GM23338 (cell line): ENCODE results near the gene ENTR1. TPM values are rescaled to one million over a fixed set of nuclear protein-coding genes. Genes with fewer than 3 reads are reported as not detected.

Experiments used
- ATAC-seq: fragments of 200-7000 bp; cut with Tn5 transposase; 3 replicates; pipeline ENCODE4 v1.9.1; 2020
- DNase-seq: peaks from one replicate; pipeline ENCODE4 v3.0.0-alpha.2; 2015; ENCODE audit warnings: low spot score
- H2AFZ ChIP-seq: fragments of 200-600 bp; sonication (generic); 2 replicates; pipeline ENCODE4 v1.8.0; 2016; ENCODE audit warnings: antibody characterized with exemption, mild to moderate bottlenecking, moderate library complexity
- H3F3A ChIP-seq: fragments of 200-600 bp; sonication (generic); replicated peaks from 2 replicates; pipeline ENCODE4 v1.8.0; 2017; ENCODE audit warnings: antibody characterized with exemption, mixed run types, low read depth
- H3K27ac ChIP-seq: fragments of 200-600 bp; sonication (generic); 2 replicates; pipeline ENCODE4 v1.6.1; 2016; ENCODE audit warnings: low read depth
- H3K27me3 ChIP-seq: fragments of 200-600 bp; sonication (generic); 2 replicates; pipeline ENCODE4 v1.8.0; 2016; ENCODE audit warnings: mild to moderate bottlenecking, mixed run types, moderate library complexity; ENCODE audit not compliant: insufficient read depth
- H3K36me3 ChIP-seq: fragments of 200-600 bp; sonication (generic); 2 replicates; pipeline ENCODE4 v1.8.0; 2016; ENCODE audit warnings: mild to moderate bottlenecking; ENCODE audit not compliant: insufficient read depth
- H3K4me1 ChIP-seq: fragments of 200-600 bp; sonication (generic); 2 replicates; pipeline ENCODE4 v1.8.0; 2016; ENCODE audit warnings: mild to moderate bottlenecking, moderate library complexity; ENCODE audit not compliant: insufficient read depth
- H3K4me2 ChIP-seq: fragments of 200-600 bp; sonication (generic); 2 replicates; pipeline ENCODE4 v1.7.1; 2017; ENCODE audit warnings: mixed run types
- H3K4me3 ChIP-seq: fragments of 200-600 bp; sonication (generic); 2 replicates; pipeline ENCODE4 v1.6.1; 2016; ENCODE audit warnings: mixed run types
- H3K79me2 ChIP-seq: fragments of 200-600 bp; sonication (generic); replicated peaks from 2 replicates; pipeline ENCODE4 v1.8.0; 2017; ENCODE audit warnings: mild to moderate bottlenecking; ENCODE audit not compliant: insufficient read depth
- H3K9me2 ChIP-seq: fragments of 200-600 bp; sonication (generic); 2 replicates; pipeline ENCODE4 v1.8.0; 2017; ENCODE audit not compliant: insufficient read depth
- H4K20me1 ChIP-seq: fragments of 200-600 bp; sonication (generic); replicated peaks from 2 replicates; pipeline ENCODE4 v1.8.0; 2017; ENCODE audit warnings: mild to moderate bottlenecking; ENCODE audit not compliant: insufficient read depth
- H3K27ac Mint-ChIP-seq: 2 replicates; pipeline ENCODE4 v1.8.0; 2020; ENCODE audit warnings: inconsistent platforms, mild to moderate bottlenecking, moderate library complexity, mixed read lengths
- H3K27me3 Mint-ChIP-seq: 3 replicates; pipeline ENCODE4 v1.8.0; 2022; ENCODE audit warnings: low read depth, mild to moderate bottlenecking, moderate library complexity, mixed read lengths, inconsistent platforms; ENCODE audit not compliant: insufficient read depth, poor library complexity
- H3K36me3 Mint-ChIP-seq: 3 replicates; pipeline ENCODE4 v1.8.0; 2021; ENCODE audit warnings: low read depth, mild to moderate bottlenecking, inconsistent platforms, moderate library complexity, mixed read lengths
- H3K4me1 Mint-ChIP-seq: 3 replicates; pipeline ENCODE4 v1.8.0; 2020; ENCODE audit warnings: mild to moderate bottlenecking, inconsistent platforms, mixed read lengths
- H3K4me3 Mint-ChIP-seq: 3 replicates; pipeline ENCODE4 v1.8.0; 2021; ENCODE audit warnings: moderate library complexity, mild to moderate bottlenecking, inconsistent platforms, mixed read lengths
- H3K9me3 Mint-ChIP-seq: 3 replicates; pipeline ENCODE4 v1.8.0; 2020; ENCODE audit warnings: moderate library complexity, mild to moderate bottlenecking, inconsistent platforms, mixed read lengths
- CREB1 ChIP-seq: fragments of 250-450 bp; sonication (Bioruptor Pico); IDR thresholded peaks from 2 replicates; pipeline ENCODE4 v1.5.0; 2020; ENCODE audit warnings: low read depth, mild to moderate bottlenecking, moderate library complexity
- ETS1 ChIP-seq: IDR thresholded peaks from 2 replicates; pipeline ENCODE4 v1.6.1; 2016; ENCODE audit warnings: antibody characterized with exemption
- EZH2 ChIP-seq: fragments of 200-600 bp; sonication (generic); IDR thresholded peaks from one replicate; pipeline ENCODE4 v1.8.0; 2017; ENCODE audit warnings: antibody characterized with exemption, mild to moderate bottlenecking, low read depth; ENCODE audit not compliant: unreplicated experiment
- JUNB ChIP-seq: IDR thresholded peaks from one replicate; pipeline ENCODE4 v1.6.1; 2016; ENCODE audit warnings: antibody characterized with exemption; ENCODE audit not compliant: unreplicated experiment
- STAT1 ChIP-seq: IDR thresholded peaks from one replicate; pipeline ENCODE4 v1.6.1; 2016; ENCODE audit warnings: antibody characterized with exemption; ENCODE audit not compliant: unreplicated experiment
- ZNF114 ChIP-seq: fragments of 250-450 bp; sonication (Bioruptor Pico); IDR thresholded peaks from 2 replicates; pipeline ENCODE4 v1.5.0; 2020; ENCODE audit warnings: mild to moderate bottlenecking, moderate library complexity
- ZNF331 ChIP-seq: fragments of 250-450 bp; sonication (Bioruptor Pico); IDR thresholded peaks from 2 replicates; pipeline ENCODE4 v1.5.0; 2020; ENCODE audit warnings: low read depth, mild to moderate bottlenecking, moderate library complexity
- ZNF462 ChIP-seq: fragments of 250-450 bp; sonication (Bioruptor Pico); IDR thresholded peaks from 2 replicates; pipeline ENCODE4 v1.5.0; 2020; ENCODE audit warnings: mild to moderate bottlenecking, moderate library complexity
- polyA plus RNA-seq: library from polyadenylated mRNA; unstranded; fragments of >200 nt; fragmentation: Nextera tagmentation; extraction: Ambion mirVana; gene quantifications from 2 replicates; pipeline ENCODE4 v1.2.1, GENCODE V29; 2016
- total RNA-seq: library from RNA; depleted of rRNA; stranded (reverse); fragments of >200 nt; shearing (Covaris generic); gene quantifications from 2 replicates; pipeline ENCODE4 v1.2.3, GENCODE V29; 2014

Gene ENTR1
- total and polyA plus RNA-seq, 2 experiments from 2014 or later = 25.6 to 91.9 TPM

GRCh38 chr9:136409557-136410455, 608 bp downstream of the ENTR1 start (continued):
- TF ChIP-seq ZNF462 (CRISPR knock-in tag) (no peak), JUNB (no peak), ETS1 (no peak), ZNF114 (no peak)

- Mint-ChIP-seq H3K4me3 (peak overlapping the region; percentile 53; the same call in 1 of the 3 replicates), H3K9me3 (no peaks in the 10 kb centered on the region), H3K36me3 (peaks cover 67% of the 10 kb centered on the region), H3K27ac (no peak overlapping the region), H3K4me1 (peaks cover 20% of the 10 kb centered on the region), H3K27me3 (peaks cover 22% of the 10 kb centered on the region)
- Histone ChIP-seq H3K4me1 (peaks cover 17% of the 10 kb centered on the region; the same call in 1 of the 2 replicates), H4K20me1 (peaks cover 20% of the 10 kb centered on the region), H3K79me2 (peaks cover 49% of the 10 kb centered on the region), H3F3A (peaks cover 14% of the 10 kb centered on the region), H3K9me2 (no peaks in the 10 kb centered on the region), H3K4me3 (no peak overlapping the region), H3K36me3 (peaks cover 36% of the 10 kb centered on the region), H3K27ac (no peak overlapping the region), H3K4me2 (no peak overlapping the region), H2AFZ (no peak overlapping the region), H3K27me3 (no peaks in the 10 kb centered on the region)
- ATAC-seq (no peak), DNase-seq (no peak)
- no peak for TF ChIP-seq JUNB
- no peak for TF ChIP-seq ZNF114
- TF ChIP-seq ZNF331 = no peak
- TF ChIP-seq CREB1 (CRISPR knock-in tag) = no peak
- TF ChIP-seq STAT1 = no peak
- TF ChIP-seq EZH2 = no peak
Observed at GRCh38 chr9:136407911-136408310, 2.5 kb downstream of the ENTR1 start.
